NB4 (cell line): ENCODE results near the gene ECM1.

ENCODE experiments used
- MYC ChIP-seq: IDR thresholded peaks from 2 replicates; pipeline ENCODE4 v1.6.1; 2011; ENCODE audit warnings: low read depth, low read length
- POLR2A ChIP-seq: IDR thresholded peaks from 2 replicates; pipeline ENCODE4 v1.6.1; 2011; ENCODE audit warnings: mild to moderate bottlenecking; ENCODE audit not compliant: insufficient read length; ENCODE audit errors: extremely low read depth
- TF ChIP-seq, protein P1 (sequence below): IDR thresholded peaks from one replicate; pipeline ENCODE4 v1.5.1; 2012; ENCODE audit warnings: low read depth, low read length
- TF ChIP-seq, protein P2 (sequence below): IDR thresholded peaks from 2 replicates; pipeline ENCODE4 v1.6.1; 2011; ENCODE audit warnings: low read depth, low read length

DNA sequence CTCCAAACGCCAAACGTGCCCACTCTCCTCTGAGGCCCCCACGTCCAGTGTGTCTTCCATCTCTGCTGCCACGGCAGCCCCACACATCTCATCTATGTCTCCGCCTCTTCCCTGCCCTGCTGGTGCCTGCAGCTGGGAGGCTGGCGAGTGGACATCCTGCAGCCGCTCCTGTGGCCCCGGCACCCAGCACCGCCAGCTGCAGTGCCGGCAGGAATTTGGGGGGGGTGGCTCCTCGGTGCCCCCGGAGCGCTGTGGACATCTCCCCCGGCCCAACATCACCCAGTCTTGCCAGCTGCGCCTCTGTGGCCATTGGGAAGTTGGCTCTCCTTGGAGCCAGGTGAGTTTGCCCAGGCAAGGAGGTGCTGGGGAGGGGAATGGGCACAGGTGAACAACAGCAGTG lies 49.9 kb downstream of the ECM1 start:
- TF ChIP-seq, protein P1, sequence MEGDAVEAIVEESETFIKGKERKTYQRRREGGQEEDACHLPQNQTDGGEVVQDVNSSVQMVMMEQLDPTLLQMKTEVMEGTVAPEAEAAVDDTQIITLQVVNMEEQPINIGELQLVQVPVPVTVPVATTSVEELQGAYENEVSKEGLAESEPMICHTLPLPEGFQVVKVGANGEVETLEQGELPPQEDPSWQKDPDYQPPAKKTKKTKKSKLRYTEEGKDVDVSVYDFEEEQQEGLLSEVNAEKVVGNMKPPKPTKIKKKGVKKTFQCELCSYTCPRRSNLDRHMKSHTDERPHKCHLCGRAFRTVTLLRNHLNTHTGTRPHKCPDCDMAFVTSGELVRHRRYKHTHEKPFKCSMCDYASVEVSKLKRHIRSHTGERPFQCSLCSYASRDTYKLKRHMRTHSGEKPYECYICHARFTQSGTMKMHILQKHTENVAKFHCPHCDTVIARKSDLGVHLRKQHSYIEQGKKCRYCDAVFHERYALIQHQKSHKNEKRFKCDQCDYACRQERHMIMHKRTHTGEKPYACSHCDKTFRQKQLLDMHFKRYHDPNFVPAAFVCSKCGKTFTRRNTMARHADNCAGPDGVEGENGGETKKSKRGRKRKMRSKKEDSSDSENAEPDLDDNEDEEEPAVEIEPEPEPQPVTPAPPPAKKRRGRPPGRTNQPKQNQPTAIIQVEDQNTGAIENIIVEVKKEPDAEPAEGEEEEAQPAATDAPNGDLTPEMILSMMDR = no peak
- no peak for TF ChIP-seq POLR2A
- TF ChIP-seq, protein P2, sequence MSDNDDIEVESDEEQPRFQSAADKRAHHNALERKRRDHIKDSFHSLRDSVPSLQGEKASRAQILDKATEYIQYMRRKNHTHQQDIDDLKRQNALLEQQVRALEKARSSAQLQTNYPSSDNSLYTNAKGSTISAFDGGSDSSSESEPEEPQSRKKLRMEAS = no peak
- no peak for TF ChIP-seq MYC
